Measurements from ENCODE around the gene KIAA1217. TPM values are rescaled to one million over a fixed set of nuclear protein-coding genes. Genes with fewer than 3 reads are reported as not detected.

Gene KIAA1217
- polyA plus RNA-seq, 3 donors: 73.9 to 84.0 (median 74.2) TPM

- no peak for DNase-seq (ENCODE audit: low read depth in 3 of 3, low spot score in 2 of 3)
Measured at GRCh38 chr10:24455447-24455846, 246.5 kb downstream of the KIAA1217 start.

- DNase-seq (ENCODE audit: low read depth in 3 of 3, low spot score in 2 of 3): no peak
Measured at GRCh38 chr10:24456322-24456721, 247.4 kb downstream of the KIAA1217 start.

- no peak for DNase-seq (ENCODE audit: low read depth in 3 of 3, low spot score in 2 of 3)
Measured at GRCh38 chr10:24457661-24458318, 248.9 kb downstream of the KIAA1217 start.

GRCh38 chr10:24459836-24460235 lies 250.9 kb downstream of the KIAA1217 start:
- DNase-seq (ENCODE audit: low read depth in 3 of 3, low spot score in 2 of 3): no peak

GRCh38 chr10:24462291-24462813 lies 253.4 kb downstream of the KIAA1217 start:
- no peak for DNase-seq (ENCODE audit: low read depth in 3 of 3, low spot score in 2 of 3)

- no peak for DNase-seq (ENCODE audit: low read depth in 3 of 3, low spot score in 2 of 3)
Measured at GRCh38 chr10:24462889-24463552, 254.1 kb downstream of the KIAA1217 start.

GRCh38 chr10:24463611-24464426 lies 254.9 kb downstream of the KIAA1217 start:
- no peak for DNase-seq (ENCODE audit: low read depth in 3 of 3, low spot score in 2 of 3)

GRCh38 chr10:24465124-24465874 lies 256.4 kb downstream of the KIAA1217 start:
- no peak for DNase-seq (ENCODE audit: low read depth in 3 of 3, low spot score in 2 of 3)

GRCh38 chr10:24465891-24466818 lies 257.2 kb downstream of the KIAA1217 start:
- DNase-seq (ENCODE audit: low read depth in 3 of 3, low spot score in 2 of 3): no peak

- no peak for DNase-seq (ENCODE audit: low read depth in 3 of 3, low spot score in 2 of 3)
Measured at GRCh38 chr10:24467136-24467535, 258.2 kb downstream of the KIAA1217 start.

GRCh38 chr10:24467605-24468004 lies 258.7 kb downstream of the KIAA1217 start:
- DNase-seq (ENCODE audit: low read depth in 3 of 3, low spot score in 2 of 3): no peak

GRCh38 chr10:24468281-24468751 lies 259.4 kb downstream of the KIAA1217 start:
- no peak for DNase-seq (ENCODE audit: low read depth in 3 of 3, low spot score in 2 of 3)

- DNase-seq (ENCODE audit: low read depth in 3 of 3, low spot score in 2 of 3): no peak
Measured at GRCh38 chr10:24469993-24470392, 261.1 kb downstream of the KIAA1217 start.

- no peak for DNase-seq (ENCODE audit: low read depth in 3 of 3, low spot score in 2 of 3)
Measured at GRCh38 chr10:24475598-24475997, 266.7 kb downstream of the KIAA1217 start.

- no peak for DNase-seq (ENCODE audit: low read depth in 3 of 3, low spot score in 2 of 3)
Measured at GRCh38 chr10:24476913-24477701, 268.2 kb downstream of the KIAA1217 start.

- no peak for DNase-seq (ENCODE audit: low read depth in 3 of 3, low spot score in 2 of 3)
Measured at GRCh38 chr10:24477915-24478314, 269.0 kb downstream of the KIAA1217 start.

GRCh38 chr10:24479806-24480205 lies 270.9 kb downstream of the KIAA1217 start:
- no peak for DNase-seq (ENCODE audit: low read depth in 3 of 3, low spot score in 2 of 3)

- no peak for DNase-seq (ENCODE audit: low read depth in 3 of 3, low spot score in 2 of 3)
Measured at GRCh38 chr10:24480447-24480846, 271.5 kb downstream of the KIAA1217 start.

GRCh38 chr10:24481241-24481640 lies 272.3 kb downstream of the KIAA1217 start:
- no peak for DNase-seq (ENCODE audit: low read depth in 3 of 3, low spot score in 2 of 3)
